ENCODE results near the gene HNRNPA3. TPM values are rescaled to one million over a fixed set of nuclear protein-coding genes. Genes with fewer than 3 reads are reported as not detected.

Gene HNRNPA3
- total RNA-seq, 1 experiment from 2014 or later = 332 TPM

DNA sequence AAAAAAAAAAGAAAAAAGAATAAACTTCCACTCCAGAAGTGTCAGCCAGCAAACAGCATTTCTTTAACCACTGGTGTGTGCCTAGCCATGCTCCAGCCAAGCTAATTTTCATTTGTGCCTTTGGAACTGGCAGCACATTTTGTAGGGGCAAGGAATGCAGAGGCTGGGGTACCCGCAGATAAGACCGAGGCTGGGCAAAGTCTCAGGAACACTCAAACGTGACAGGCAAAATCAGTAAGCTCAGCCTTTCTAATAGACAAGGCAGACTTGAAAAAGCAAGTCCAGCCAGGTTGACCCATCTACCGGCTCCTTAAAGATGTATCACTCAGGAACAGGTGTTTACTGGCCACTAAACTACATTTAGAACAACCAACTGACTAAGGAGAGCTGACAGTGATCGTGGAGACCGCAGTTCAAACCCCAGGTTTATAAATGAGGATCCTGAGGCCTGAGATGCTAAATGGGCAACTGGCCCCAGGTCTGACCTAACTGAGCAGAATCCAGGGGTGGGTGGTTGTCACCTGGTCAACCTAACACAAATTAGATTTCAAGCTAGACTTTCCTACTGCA lies 35.2 kb downstream of the HNRNPA3 start:
- H3K4me3 Mint-ChIP-seq (ENCODE audit: unreplicated experiment) = no peak overlapping the region
- intact Hi-C loops (cut with micrococcal nuclease; ENCODE audit: unreplicated experiment) = no loop called here
- H3K9me3 Mint-ChIP-seq (ENCODE audit: unreplicated experiment) = no peaks in the 10 kb centered on the region
- ChIA-PET CTCF (interaction anchor here (0.6 kb wide), 1 partner anchor 99 kb away, joined by 4 read pairs; no protein-coding TSS in a partner anchor), POLR2A (no interaction called here)
- Histone ChIP-seq H3K27me3 (replicated peaks; ENCODE audit: control insufficient read depth, insufficient read depth, low read length) (no peaks in the 10 kb centered on the region), H3K36me3 (ENCODE audit: control insufficient read depth, insufficient read depth, low read length) (no peaks in the 10 kb centered on the region), H3K9me3 (no peaks in the 10 kb centered on the region), H3K4me3 (ENCODE audit: low read depth, low read length) (no peak overlapping the region), H3K4me1 (peaks cover 18% of the 10 kb centered on the region)
- no peaks in the 10 kb centered on the region for H3K27me3 Mint-ChIP-seq (ENCODE audit: insufficient read depth, unreplicated experiment)
- no peak for DNase-seq
- H3K4me1 Mint-ChIP-seq (ENCODE audit: low read depth, unreplicated experiment) = peaks cover 38% of the 10 kb centered on the region
- H3K36me3 Mint-ChIP-seq (ENCODE audit: insufficient read depth, unreplicated experiment) = peaks cover 57% of the 10 kb centered on the region
- TF ChIP-seq, protein P1, sequence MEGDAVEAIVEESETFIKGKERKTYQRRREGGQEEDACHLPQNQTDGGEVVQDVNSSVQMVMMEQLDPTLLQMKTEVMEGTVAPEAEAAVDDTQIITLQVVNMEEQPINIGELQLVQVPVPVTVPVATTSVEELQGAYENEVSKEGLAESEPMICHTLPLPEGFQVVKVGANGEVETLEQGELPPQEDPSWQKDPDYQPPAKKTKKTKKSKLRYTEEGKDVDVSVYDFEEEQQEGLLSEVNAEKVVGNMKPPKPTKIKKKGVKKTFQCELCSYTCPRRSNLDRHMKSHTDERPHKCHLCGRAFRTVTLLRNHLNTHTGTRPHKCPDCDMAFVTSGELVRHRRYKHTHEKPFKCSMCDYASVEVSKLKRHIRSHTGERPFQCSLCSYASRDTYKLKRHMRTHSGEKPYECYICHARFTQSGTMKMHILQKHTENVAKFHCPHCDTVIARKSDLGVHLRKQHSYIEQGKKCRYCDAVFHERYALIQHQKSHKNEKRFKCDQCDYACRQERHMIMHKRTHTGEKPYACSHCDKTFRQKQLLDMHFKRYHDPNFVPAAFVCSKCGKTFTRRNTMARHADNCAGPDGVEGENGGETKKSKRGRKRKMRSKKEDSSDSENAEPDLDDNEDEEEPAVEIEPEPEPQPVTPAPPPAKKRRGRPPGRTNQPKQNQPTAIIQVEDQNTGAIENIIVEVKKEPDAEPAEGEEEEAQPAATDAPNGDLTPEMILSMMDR (IDR thresholded peaks at IDR 0.05; ENCODE audit: insufficient read depth in 1 of 2, low read depth in 1 of 2, low read length in 1 of 2, severe bottlenecking in 1 of 2, unreplicated experiment in 1 of 2) = no peak
- no TSS peak for BruUV-seq (replicated peaks)
- H3K27ac Mint-ChIP-seq (ENCODE audit: unreplicated experiment) = no peak overlapping the region

DNA sequence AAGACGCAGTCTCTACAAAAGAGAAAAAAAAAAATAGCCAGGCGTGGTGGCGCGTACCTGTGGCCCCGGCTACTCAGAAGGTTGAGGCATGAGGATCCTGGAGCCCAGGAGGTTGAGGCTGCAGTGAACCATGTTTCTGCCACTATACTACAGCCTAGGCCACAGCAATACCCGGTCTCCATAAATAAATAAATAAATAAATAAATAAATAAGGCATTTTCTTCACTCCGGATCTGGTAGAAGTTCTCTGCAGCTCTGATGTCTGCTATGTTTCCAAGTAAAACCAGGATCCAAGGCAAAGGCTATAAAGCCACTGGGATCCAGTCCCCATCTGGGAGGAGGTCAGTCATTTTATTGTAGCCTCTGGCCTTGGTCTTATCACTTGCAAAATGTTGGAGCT lies 36.4 kb downstream of the HNRNPA3 start:
- TF ChIP-seq, protein P1 (IDR thresholded peaks at IDR 0.05; ENCODE audit: insufficient read depth in 1 of 2, low read depth in 1 of 2, low read length in 1 of 2, severe bottlenecking in 1 of 2, unreplicated experiment in 1 of 2) = no peak
- Mint-ChIP-seq H3K27ac (ENCODE audit: unreplicated experiment) (no peak overlapping the region), H3K27me3 (ENCODE audit: insufficient read depth, unreplicated experiment) (no peaks in the 10 kb centered on the region), H3K4me1 (ENCODE audit: low read depth, unreplicated experiment) (peaks cover 43% of the 10 kb centered on the region), H3K9me3 (ENCODE audit: unreplicated experiment) (no peaks in the 10 kb centered on the region), H3K4me3 (ENCODE audit: unreplicated experiment) (no peak overlapping the region), H3K36me3 (ENCODE audit: insufficient read depth, unreplicated experiment) (peaks cover 61% of the 10 kb centered on the region)
- DNase-seq = no peak
- no TSS peak for BruUV-seq (replicated peaks)
- ChIA-PET CTCF (no interaction called here), POLR2A (no interaction called here)
- no peaks in the 10 kb centered on the region for H3K9me3 ChIP-seq
- no peaks in the 10 kb centered on the region for H3K27me3 ChIP-seq (replicated peaks; ENCODE audit: control insufficient read depth, insufficient read depth, low read length)
- intact Hi-C loops (cut with micrococcal nuclease; ENCODE audit: unreplicated experiment) = no loop called here
- peaks cover 21% of the 10 kb centered on the region for H3K4me1 ChIP-seq
- no peak overlapping the region for H3K4me3 ChIP-seq (ENCODE audit: low read depth, low read length)
- H3K36me3 ChIP-seq (ENCODE audit: control insufficient read depth, insufficient read depth, low read length) = no peaks in the 10 kb centered on the region

DNA sequence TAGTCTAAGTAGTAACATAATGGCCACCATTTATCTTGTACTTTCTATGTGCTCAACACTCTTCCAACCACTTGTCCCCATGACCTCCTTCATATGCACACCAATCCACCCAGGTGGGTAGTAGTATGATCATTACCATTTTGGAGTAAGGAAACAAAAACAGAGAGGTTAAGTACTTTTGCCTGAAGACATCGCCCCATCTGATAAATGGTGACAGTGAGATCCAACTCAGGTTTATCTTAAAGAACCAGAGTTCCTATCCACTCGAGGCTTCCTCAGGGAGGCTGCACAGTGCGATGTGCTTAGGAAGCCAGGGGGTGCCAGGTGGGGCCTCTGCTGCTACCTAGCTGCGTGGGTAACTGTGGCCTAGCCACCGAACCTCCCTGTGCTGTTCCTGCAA lies 37.9 kb downstream of the HNRNPA3 start:
- peaks cover 35% of the 10 kb centered on the region for H3K4me1 ChIP-seq
- no TSS peak for BruUV-seq (replicated peaks)
- H3K4me1 Mint-ChIP-seq (ENCODE audit: low read depth, unreplicated experiment) = peaks cover 46% of the 10 kb centered on the region

More for the DNA sequence above, 37.9 kb downstream of the HNRNPA3 start:
- Histone ChIP-seq H3K36me3 (ENCODE audit: control insufficient read depth, insufficient read depth, low read length) (no peaks in the 10 kb centered on the region), H3K4me3 (ENCODE audit: low read depth, low read length) (no peak overlapping the region), H3K9me3 (no peaks in the 10 kb centered on the region), H3K27me3 (replicated peaks; ENCODE audit: control insufficient read depth, insufficient read depth, low read length) (no peaks in the 10 kb centered on the region)
- DNase-seq = no peak
- ChIA-PET POLR2A (no interaction called here), CTCF (no interaction called here)
- Mint-ChIP-seq H3K27ac (ENCODE audit: unreplicated experiment) (no peak overlapping the region), H3K9me3 (ENCODE audit: unreplicated experiment) (no peaks in the 10 kb centered on the region), H3K36me3 (ENCODE audit: insufficient read depth, unreplicated experiment) (peaks cover 63% of the 10 kb centered on the region), H3K27me3 (ENCODE audit: insufficient read depth, unreplicated experiment) (no peaks in the 10 kb centered on the region), H3K4me3 (ENCODE audit: unreplicated experiment) (no peak overlapping the region)
- TF ChIP-seq, protein P1 (IDR thresholded peaks at IDR 0.05; ENCODE audit: insufficient read depth in 1 of 2, low read depth in 1 of 2, low read length in 1 of 2, severe bottlenecking in 1 of 2, unreplicated experiment in 1 of 2) = no peak
- intact Hi-C loops (cut with micrococcal nuclease; ENCODE audit: unreplicated experiment) = no loop called here
